CD4-positive, alpha-beta T cell treated with Interleukin-15 for 4 hours (primary cell): ENCODE data around the gene TOR4A.

Experiments used
- DNase-seq: peaks from one replicate; pipeline ENCODE4 v3.0.0-alpha.2; 2020; ENCODE audit warnings: low spot score

Gene TOR4A

DNA sequence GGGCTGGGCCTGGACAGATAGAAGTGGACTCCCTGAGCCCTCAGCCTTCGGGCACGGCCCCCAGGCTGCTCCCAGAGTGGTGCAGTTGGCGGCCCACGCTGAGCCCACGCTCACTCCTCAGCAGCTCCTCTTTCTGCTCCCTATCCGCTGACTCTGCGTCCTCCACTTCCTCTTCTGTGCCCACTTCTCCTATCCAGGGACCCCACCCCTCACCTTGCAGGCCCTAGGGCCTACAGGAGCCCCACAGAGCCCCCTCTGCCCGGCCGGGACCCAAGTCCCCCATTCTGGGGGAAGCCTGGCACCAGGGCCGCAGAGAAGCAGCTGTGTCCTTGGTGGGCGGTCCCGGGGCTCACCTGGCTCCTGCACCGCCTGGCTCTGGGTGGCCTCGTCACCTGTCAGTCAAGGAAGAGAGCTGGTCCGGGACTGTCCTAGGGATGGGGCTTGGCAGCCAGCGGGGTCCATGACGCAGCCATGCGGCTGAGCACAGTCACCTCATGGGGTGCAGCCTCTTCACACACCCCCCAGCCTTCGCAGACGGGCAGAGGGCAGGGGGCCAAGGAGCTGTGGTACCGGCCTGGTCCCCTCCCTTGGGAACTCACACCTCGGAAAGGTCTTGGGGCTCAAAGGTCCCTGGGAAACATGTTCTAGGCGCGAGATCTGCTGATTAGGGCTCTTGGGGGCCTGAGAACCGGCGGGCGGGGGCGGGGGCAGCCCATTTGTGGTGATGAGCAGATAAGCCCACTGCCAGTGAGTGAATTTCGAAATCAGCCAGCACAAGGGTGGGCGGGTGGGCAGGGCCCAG, 29.9 kb downstream of the TOR4A start:
- no peak for DNase-seq

DNA sequence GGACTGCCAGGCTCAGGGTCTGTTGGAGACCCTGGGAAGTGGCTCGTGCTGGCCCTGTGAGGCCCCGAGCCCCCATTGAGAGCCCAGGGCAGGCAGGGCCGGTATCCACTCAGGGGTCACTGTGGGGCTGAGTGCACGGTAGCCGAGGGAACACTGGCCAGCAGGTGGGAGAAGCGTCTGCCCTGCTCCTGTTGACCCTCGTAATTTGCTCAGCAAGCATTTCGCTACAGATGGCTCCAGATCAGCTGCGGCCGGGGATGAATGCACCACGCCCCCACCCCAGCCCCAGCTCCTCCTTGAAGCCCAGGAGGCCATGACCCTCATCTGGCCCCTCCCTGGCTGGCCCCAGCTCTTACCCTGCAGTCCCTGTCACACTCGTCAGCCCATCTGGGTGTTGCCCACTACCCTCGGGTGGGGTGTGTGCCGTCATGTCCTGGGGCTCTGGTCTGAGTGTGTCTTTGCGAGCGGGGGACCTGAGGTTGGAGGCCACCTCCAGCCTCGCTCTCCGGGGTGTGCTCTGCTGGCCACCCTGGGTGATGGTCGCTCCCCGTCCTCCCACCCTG, 30.6 kb downstream of the TOR4A start:
- DNase-seq = no peak

DNA sequence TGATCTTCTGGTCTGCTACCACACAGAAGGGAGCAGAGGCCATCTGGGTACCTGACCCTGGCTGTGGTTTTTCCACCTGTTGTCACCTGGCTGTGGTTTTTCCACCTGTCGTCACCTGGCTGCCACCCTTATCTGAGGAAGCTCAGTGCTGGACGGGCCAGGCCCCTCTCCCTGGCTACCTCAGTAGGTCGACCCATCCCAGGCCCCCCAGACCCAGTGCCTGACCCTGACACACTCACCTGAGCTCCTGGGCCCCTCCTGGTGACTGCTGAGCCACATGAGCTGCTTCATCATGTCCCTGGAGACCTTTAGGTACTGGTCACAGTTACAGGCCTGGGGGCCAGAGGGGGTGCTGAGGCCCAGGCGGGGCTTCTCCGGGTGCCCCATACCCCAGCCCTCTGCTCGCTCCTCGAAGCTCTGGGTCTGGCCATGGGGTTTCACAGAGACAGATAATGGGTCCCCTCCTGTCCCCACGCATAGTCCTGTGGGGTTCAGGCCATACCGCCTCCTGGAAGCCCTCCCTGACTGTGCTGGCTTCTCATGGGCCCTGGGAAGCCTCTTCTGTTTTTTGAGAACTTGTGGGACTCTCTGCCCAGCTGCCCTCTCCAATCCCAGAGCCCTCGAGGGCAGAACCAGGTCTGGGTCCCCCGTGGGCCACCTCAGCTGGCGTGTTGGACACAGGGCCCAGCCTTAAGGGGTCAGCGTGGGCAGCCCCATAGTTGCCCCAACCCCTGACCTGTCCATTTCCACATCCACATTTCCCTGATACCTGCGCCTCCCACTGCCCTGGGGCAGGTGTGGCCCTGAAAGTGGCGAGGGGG, 32.1 kb downstream of the TOR4A start:
- DNase-seq = no peak

DNA sequence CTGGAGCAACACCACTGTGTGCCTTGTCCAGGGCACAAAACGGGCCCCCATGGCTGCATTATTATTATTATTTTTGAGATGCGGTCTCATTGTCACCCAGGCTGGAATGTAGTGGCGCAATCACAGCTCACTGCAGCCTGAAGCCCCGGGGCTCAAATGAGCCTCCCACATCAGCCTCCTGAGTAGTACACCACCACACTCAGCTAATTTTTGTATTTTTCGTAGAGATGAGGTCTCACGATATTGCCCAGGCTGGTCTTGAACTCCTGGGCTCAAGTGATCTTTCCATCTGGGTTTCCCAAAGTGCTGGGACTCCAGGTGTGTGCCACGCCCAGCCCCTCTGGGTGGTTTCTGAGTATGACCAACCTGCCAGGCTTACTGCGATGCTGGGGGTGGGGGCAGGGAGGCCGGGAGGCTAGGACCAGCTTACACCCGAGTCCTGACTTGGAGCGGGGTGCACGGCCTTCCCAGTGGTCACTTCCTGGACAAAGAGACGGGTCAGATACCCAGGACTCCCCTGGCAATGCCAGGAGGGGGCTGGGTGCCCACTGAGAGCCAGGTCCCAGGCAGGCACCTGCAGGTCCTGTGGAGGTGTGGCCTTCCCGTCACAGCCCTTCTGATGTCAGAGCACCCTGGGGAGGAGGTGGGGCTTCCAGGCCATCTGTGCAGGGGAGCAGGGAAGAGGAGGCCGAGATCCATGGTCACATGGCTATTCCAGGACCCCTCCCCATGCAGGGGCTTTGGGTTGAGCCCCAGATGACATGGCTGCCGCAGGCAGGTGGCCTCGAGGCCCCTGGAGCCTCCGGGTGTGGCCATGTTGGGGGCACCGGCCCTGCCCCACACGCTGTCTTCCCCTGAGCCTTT, 32.9 kb downstream of the TOR4A start:
- DNase-seq = no peak

DNA sequence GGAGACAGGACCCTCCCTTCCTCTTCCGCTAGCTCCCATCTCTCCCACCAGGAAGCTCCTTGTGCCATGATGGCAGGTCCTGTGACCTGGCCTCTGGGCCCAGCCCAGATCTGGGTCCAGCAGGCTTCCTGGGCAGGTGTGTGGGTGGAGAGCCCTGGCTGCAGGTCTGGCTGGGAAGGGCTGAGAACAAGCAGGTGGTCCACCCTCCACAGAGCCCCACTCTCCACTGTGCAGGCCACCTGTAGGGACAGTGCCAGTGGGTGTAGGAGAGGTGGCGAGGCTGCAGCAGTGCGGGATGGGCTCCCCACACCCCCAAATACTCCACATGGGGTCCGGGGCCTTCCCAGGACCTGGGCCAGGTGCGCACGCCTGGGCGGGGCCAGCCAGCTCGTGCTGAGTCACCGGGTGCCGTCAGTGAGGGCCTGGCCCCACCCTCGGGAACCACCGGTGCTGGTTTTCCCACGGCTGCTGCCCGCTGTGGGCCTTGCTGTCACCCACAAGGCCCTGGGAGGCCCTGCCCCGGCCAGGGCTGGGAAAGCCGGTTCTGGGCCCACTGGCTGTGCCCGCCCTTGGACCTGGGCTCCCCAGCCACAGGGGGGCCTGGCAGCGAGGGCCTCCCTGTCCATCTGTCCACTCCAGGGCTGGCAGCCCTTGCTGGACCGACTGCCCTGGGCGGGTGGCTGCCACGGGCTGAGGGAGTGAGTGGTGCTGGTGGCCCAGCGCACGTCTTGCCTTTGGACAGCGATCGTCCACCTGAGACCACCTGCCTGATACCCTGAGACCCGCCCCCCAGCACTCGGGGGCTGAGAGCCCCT, 33.9 kb downstream of the TOR4A start:
- DNase-seq = peak; percentile 36

DNA sequence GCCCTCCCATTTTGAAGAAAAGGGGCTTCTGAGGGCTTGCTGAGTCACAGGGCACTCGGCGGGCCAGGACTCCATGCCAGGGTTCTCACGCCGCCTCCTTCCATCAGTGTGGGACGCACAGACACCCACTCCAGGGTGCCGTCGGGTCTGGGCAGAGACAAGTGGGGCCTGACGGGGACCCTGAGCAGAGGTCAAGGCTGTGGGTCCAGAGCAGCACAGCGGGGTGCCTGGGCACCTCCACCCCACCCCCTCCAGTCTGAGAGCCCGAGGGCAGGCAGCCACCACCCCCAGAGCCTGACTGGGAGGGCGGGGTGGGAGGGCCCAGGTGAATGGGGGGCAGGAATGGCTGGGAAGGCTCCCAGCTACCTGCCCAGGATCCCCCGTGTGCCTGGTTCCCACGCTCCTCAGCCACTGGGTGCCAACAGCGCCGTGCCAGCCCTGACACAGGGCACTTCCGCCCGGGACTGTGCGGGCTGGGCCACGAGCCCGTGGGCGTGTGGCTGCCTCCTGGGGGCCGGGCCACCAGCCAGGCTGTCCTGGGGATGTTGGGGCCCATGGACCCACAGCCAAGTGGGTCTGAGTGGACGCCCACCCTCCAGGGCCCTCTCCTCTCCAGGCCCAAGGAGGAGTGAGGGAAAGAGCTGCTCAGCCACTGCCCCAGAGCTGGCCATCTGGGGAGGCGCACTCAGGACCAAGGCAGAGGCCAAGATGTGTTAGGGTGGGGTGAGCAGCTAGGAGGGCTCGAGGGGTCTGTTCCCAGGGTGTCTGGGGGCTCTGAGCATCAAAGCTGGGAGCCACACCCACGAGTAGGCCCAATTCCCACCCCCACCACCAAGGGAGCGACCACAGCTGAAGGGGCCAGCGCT, 34.7 kb downstream of the TOR4A start:
- DNase-seq = no peak

DNA sequence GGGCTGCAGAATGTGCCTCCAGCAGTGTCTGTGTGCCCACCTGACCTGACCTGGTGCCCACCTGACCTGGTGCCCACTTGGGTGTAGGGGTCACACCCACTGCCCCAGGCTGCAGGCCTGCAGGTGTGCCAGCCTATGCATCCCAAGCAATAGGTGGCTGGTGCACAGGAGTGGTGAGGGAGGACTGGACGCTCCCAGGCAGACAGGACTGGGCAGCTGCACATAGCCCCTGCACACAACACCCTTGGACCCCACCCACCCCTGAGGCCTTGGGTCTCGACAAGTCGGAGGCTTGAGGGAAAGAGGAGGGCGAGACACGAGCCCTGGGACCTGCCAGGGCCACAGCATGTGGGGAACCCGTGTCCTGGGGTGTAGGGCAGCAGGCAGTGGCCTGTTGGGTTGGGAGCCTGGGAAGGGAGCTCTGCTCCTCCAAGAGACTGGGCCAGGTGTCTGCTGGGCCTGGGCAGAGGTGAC, 35.4 kb downstream of the TOR4A start:
- no peak for DNase-seq

DNA sequence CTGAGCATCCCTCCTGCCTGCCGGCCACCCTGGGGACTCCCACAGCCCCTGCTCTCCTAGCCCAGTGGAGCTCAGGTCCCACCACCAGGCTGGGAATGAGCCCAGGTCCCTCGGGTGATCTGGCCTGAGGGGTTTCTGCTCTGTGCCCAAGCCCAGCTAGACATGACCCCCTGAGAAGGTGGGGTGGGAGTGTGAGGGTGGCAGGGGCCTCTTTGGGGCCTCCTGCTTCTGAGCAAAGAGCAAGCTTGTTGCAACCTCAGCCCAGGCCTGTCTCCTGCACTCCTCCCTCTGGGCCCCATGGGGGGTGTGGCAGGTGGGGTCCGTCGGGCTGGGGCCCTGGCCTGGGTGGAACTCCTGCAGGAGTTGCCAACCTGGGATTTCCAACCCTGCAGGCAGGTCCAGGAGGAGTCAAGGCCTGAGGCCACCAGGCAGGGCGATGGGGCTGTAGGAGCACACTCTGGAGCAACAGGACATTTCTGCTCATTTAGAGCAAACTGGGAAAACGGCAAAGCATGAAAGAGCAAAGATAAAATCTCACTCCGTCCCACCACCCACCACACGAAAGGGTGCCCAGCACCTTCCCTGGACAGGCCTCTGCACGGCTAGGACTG, 35.9 kb downstream of the TOR4A start:
- DNase-seq = no peak

DNA sequence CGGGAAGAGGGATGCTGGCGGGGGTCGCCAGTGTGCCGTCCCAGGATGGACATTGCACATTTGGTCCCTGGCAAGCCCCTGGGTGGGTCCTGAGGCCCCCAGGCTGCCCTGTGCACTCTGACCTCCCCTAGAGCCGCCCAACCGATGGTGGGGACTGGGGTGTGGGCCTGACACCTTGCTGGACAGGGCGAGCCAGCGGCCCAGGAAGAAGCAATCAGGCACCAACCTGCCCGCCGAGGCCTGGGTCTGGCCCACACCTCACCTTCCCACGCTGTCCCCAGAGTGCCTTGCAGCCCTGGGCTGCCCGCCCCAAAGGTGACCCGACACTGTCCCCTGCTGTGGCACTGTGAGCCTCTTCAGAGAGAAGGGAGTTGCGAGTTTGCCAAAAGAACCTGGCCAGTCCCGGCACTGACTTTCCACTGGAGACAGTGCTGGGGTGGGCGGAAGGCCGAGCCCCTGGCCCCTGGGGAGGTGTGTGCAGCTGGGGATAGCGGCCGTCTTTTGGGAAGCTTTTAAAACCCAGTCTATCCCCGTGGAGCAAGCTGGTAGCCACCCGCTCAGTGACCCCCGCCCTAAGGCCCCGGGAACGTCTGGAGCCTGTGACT, 36.5 kb downstream of the TOR4A start:
- DNase-seq = no peak

DNA sequence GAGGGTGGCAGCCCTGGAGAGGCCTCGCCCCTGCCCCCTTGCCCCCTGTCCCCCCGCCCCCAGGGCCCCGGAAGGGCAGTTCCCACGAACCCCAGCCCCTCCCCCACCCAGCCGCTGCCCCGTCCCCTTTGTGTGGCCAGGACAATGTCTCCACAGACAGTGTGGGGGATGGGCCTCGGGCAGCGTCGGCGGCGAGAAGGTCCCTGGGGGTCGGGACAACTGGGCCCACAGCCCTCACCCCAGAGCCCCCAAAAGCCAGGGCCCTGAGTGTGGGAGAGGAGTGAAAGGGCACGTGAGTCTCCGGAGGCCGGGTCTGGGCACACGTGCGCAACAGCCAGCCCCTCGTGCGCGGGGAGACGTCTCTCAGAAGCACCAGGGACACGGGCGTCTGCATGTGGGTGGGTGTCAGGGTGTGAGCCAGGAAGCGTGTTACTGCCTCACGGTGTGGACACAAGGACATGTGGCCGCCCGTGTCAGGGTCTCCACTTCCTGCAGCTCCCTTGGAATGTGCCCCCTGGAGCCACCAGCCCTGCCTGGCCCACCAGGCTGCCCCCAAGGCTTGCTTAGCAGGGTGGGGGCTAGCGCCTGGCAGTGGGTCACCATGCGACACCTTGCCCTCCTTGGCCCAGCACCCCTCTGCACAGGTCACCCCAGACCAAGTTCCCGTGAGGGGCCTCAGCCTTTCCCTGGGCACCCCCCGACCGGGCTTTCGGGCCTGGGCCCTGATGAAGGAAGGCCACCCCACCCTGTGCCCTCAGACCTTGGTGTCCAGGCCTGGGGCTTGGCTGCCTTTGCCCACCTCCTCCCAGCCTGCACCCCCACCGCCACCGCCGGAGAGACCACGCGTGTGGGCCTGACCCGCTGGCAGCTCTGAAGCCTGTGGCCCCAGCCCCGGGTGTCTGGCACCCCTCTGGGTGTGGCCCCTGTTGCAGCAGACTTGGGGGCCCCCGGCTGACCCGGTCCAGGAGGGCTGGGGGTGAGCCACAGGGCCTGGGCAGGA, 37.3 kb downstream of the TOR4A start:
- no peak for DNase-seq

DNA sequence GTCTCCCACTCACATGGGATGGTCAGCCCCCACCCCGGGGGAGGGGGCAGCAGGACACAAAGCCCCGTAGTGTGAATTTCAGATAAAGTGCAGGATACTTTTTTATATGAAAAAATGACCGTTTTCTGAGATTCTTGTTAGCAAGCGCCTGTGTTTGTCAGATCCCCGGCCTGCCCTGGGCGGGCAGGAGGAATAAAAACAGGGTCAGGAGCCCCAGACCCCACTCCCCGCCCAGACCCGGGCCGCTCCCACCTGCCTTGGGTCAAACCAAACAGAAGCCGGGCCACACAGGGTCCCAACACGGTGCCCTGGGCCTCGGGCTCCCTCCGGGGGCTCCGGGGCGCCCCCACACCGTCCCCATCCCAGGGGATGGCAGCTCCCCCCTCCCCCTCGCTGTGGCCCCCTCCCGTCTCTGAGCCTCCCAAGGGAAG, 38.1 kb downstream of the TOR4A start:
- no peak for DNase-seq

DNA sequence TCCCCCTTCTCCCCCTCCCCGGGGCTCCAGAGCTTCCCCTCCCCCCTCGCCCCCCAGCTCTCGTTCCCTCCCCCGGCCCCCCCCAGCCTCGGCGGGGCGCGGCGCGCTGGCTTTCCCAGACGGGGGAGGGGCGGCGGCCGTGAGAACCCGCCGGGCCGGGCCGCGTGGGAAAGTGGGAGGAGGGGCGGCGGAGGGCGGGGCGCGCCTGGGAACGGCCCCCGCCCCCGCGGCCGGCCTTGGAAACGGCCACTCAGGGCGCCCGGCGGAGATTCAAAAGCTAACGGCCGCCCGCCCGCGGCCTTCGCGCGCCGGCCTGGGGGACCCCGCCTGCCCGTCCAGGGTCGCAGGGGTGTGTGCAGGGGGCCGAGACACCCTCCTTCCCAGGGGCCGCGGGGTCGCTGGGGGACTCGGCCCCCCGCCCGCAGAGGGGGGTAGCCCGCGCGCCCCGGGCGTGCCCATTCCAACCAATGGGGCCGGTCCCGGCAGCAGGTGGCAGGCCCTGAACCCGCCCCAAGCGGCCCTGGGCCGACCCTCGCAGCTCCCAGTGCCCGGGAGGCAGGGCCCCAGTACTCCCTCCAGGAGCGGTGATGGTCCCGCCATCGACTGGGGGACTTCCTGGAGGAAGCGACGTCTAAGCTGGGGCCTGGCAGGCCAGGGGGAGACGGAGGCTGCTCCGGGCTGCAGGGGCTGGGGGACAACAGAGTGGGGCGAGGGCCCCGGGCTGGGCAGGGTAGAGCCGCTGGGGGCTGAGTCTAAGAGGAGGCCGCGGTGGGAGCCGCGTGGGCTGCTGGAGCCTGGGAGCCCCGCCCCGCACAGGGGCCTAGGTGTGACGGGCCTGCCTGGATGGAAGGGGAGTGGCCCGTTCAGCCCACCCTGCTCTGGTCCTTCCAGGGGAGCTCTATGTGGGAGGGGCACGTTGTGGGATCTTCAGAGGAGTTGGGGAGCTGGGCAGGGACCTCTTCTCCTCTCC, 38.8 kb downstream of the TOR4A start:
- DNase-seq = no peak

DNA sequence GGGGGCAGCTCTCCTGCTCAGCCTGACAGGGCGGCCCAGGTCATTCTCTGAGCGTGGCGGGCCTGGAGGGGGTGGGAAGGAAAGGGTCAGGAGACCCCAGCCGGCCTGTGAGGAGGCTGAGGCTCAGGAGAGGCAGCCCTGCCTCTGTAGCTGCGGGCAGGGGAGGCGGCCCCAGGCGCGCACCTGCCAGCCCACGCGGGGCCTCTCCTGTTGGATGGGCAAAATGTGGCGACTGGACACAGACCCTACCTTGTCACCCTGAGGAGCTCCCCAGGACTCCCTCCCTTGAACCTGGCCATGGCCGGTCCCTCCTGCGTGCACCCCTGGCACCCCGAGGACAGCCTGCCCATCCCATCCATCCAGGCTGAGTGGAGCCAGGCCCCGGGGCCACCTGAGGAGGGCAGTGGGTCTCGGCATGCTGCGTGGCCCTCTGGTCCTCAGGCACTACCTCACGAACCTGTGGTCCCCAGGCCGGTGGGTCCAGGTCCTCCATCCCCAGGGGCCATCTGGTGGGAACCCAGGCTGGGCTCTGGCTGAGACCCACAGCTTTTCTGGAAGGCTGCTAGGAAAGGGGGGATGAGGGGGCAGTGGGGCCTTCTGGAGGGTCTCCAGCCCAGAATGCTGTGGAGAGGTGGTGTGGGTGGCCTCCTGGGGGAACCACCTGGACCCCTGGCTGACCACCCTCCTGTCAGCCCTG, 39.6 kb downstream of the TOR4A start:
- no peak for DNase-seq

DNA sequence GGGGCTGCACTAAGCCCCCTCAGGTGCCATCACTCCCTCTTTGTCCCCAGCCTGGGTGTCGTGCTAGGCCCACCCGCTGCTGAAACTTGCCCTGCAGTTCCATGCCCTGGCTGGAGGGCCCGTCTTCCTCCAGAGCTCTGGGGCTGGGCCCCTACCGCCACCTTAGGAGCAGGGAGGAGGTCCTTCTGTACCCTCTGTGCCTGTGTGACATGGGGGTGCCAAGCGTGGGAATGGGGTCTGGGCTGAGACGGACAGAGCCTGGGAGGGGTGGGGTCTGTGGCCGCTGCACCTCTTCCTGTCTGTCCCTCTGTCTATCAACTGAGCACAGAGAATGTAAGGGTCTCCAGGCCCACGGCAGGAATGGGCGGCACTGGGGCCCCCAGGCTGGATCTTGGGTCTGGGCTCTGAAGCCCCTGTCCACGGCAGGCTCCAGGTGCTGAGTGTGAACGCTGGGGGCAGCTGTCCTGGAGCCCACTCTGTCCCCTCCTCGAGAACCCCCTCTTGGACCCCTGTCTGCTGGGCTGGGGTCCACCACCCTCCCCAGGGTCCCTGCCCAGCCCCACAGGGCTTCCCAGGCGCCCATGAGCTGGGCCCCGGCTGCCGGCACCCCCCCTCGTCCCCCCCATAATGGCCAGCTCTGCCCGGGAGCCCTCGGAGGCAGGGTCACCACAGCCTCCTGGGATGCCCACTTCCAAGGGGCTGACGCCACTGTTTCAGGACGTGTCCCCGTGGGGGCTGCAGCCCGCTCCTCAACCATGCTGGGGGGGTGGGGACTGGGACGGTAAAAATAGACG, 40.4 kb downstream of the TOR4A start:
- DNase-seq = no peak

DNA sequence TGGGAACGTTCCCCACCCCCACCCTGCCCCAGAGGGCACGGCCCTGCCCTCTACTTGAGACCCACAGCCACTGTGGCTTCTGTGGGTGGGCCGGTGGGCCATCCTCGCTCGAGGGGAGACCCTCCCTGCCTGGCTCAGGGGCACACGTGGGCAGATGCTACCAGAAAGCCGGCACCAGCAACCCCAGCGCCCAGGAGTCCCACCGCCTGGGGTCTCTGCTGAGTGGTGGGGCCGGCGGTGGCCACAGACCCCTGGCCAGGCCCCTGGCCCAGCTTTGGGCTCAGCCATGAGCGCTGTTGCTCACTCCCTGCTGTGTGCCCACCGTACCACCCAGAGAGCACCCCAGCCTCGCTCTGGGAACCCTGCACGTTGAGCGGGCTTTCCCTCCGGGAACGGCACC, 41.1 kb downstream of the TOR4A start:
- no peak for DNase-seq
